ENCODE data around the gene GRXCR2. TPM values are rescaled to one million over a fixed set of nuclear protein-coding genes. Genes with fewer than 3 reads are reported as not detected.

Gene GRXCR2, protein sequence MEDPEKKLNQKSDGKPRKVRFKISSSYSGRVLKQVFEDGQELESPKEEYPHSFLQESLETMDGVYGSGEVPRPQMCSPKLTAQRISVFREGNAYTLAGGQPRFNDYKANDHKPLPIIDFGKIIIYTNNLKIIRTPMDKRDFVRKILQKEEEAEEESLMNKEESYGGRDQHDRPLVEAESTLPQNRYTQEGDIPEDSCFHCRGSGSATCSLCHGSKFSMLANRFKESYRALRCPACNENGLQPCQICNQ
- total RNA-seq, result under 1 TPM in 2 of 8 experiments, not detected in 6; 0.15 to 0.33 TPM

DNA sequence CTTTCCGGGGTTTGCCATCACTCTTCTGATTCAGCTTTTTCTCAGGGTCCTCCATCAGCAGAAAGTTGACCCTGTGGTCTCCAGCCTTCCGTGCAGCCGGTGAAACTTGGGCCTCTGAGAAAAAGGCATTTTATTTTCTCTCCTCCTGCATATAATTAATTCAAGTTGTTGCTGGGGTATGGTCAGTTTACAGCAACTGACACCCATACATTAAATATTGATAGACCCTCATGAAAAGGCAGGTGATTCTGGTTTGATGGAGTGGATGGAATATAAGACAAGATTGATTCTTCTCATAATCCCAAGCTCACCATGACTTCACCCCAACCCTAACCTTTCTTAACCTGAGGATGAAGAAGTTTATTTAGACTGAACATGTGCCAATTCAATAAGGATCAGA lies at the start of gene GRXCR2:
GRXCR2 (minus strand) TSS at position 101 of the 400 bp plus-strand sequence; CDS start at position 55, 46 bp downstream.
- no peak for ATAC-seq (replicated peaks in 6 of 8)
- in situ Hi-C loops (cut with MboI; ENCODE audit: low pct_unique_long_range_greater_than_20kb in 2 of 9, low sequenced_read_pairs in 9 of 9, unreplicated experiment in 9 of 9), result no loop called here
- Histone ChIP-seq H3K4me1 (replicated peaks in 1 of 2) (no peaks in the 10 kb centered on the region), H3K4me3 (no peak within 1 kb of the TSS), H3K27ac (no peak within 1 kb of the TSS)
- WGBS, 10 experiments, result 0 to 93% (median 61%) methylated on average over 2 to 3 of the region's 3 CpGs; no CpG with 5 or more reads in 6 of the 10 experiments

DNA sequence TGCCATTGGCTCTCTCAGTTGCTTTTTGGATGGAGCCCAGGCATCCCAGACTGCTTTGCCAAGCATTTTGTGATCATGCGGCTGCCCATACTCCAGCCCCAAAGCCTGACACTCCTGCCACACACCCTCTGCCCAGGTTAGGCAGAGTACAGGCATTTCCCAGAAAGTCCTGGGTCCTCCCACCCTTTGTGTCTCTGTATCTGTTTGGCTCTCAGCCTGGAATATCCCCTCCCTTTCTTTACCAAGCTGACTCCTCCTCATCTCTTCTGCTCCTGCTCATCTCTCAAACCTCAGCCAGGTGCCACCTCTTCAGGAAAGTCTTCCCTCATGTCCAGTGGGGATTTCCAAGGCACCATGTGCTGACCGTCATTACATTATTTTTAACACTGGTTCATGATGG lies 49.2 kb upstream of the GRXCR2 start:
- Histone ChIP-seq H3K4me3 (no peak overlapping the region), H3K4me1 (replicated peaks in 1 of 2) (peaks cover 3 to 8% of the 10 kb centered on the region in 2 donors), H3K27ac (no peak overlapping the region)
- in situ Hi-C loops (cut with MboI; ENCODE audit: low pct_unique_long_range_greater_than_20kb in 2 of 9, low sequenced_read_pairs in 9 of 9, unreplicated experiment in 9 of 9), result no loop called here
- WGBS, 10 experiments, result 71 to 92% (median 84%) methylated on average over 1 to 2 of the region's 2 CpGs; no CpG with 5 or more reads in 4 of the 10 experiments
- no peak for ATAC-seq (replicated peaks in 6 of 8)

DNA sequence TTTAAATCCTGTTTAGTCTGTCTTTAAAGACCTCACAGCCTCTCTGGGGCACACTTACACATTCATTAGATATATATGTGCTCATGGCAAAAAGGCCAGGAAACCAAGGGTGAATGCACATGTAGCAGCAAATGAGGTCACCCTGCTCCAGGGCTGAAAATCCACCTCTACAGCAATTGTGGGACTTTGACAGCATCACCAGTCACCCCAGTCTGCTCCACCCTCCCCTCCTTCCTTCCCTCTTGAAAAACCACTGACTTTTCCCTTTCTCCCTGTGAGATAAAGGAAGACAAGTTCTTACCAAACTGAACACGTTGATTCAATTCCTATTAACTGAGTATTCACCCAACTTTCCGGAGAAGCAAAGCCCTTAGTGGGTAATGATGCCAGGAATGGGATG lies 48.4 kb upstream of the GRXCR2 start:
- in situ Hi-C loops (cut with MboI; ENCODE audit: low pct_unique_long_range_greater_than_20kb in 2 of 9, low sequenced_read_pairs in 9 of 9, unreplicated experiment in 9 of 9), result no loop called here
- ATAC-seq (replicated peaks in 6 of 8), result no peak
- H3K4me1 ChIP-seq (replicated peaks in 1 of 2), result peaks cover 4 to 13% of the 10 kb centered on the region in 2 donors
- WGBS, 10 experiments, result 0 to 100% (median 83%) methylated on average over 1 to 2 of the region's 2 CpGs; no CpG with 5 or more reads in 3 of the 10 experiments
- H3K27ac ChIP-seq, result no peak overlapping the region
- no peak overlapping the region for H3K4me3 ChIP-seq

DNA sequence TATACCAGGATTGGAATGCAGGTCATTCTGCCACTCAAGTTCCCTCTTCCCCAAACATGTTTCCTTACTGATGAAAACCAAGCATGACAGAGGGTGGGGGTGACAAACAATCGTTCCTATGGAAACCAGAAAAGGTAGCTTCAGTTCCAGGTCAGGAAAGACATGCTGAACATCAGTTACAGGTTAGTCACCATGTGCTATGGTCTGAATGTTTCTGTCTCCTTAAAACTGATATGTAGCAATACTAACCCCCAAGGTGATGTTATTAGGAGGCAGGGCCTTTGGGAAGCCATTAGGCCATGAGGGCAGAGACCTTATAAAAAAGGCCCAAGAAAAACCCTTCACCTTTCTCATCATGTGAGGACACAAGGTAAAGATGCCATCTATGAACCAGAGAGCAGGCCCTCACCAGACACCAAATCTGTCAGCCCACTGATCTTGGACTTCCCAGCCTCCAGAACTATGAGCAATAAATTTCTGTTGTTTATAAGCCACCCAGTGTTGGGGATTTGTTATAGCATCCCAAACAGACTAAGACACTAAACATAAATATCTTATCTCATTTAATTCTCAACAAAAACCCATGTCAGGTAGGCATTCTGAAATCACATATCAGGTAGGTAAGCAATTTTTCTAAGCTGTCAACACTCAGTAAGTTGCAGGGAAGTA lies 47.9 kb upstream of the GRXCR2 start:
- ATAC-seq (replicated peaks in 6 of 8), result no peak
- 67 to 100% (median 86%) methylated on average over 1 of the region's 1 CpG; no CpG with 5 or more reads in 5 of the 10 experiments for WGBS, 10 experiments
- in situ Hi-C loops (cut with MboI; ENCODE audit: low pct_unique_long_range_greater_than_20kb in 2 of 9, low sequenced_read_pairs in 9 of 9, unreplicated experiment in 9 of 9), result no loop called here

DNA sequence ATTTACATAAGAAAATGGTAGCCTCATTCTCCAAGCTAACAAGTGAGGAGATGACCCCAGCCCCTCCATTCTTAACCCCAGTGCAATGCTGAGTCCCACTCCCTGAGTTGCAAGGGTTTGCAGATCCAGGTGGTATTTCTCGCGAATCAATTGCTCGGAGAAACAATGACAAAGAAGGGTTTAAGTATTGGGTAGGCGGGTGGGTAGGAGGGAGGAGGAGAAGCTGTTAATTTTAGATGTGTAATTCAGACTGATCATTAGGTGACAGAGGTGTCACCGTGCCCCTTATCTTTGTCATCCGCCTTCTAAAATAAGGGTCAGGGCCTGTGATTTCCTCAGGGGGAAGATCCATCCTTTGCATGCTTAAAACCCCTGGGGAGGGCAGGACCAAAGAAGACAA lies 46.6 kb upstream of the GRXCR2 start:
- no peak for ATAC-seq (replicated peaks in 6 of 8)
- in situ Hi-C loops (cut with MboI; ENCODE audit: low pct_unique_long_range_greater_than_20kb in 2 of 9, low sequenced_read_pairs in 9 of 9, unreplicated experiment in 9 of 9), result no loop called here
- WGBS, 10 experiments, result 35 to 92% (median 81%) methylated on average over 2 to 5 of the region's 6 CpGs; no CpG with 5 or more reads in 4 of the 10 experiments
- no peak overlapping the region for H3K4me3 ChIP-seq
- peaks cover 7 to 9% of the 10 kb centered on the region in 2 donors for H3K4me1 ChIP-seq (replicated peaks in 1 of 2)
- H3K27ac ChIP-seq, result no peak overlapping the region

More for the DNA sequence above, 47.9 kb upstream of the GRXCR2 start:
- Histone ChIP-seq H3K4me3 (no peak overlapping the region), H3K27ac (no peak overlapping the region), H3K4me1 (replicated peaks in 1 of 2) (peaks cover 9 to 10% of the 10 kb centered on the region in 2 donors)

DNA sequence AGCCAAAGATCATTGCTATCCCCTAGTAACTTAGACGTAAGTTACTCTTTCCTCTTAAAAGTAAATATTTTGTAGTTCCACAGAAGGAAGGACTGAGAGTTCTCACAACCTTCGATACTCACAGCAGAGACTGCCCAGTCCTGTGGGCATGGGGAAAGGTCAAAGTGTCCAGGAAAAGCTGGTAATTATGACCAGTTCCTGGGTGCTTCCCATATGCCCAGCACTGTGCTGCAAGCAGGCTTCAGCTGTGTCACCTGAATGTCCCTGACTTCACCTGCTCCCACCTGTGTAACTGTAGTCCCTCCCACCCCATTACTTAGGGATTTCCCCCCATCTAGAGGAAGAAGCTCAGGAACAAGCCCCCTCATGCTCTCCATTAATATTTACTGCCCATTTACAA lies 45.6 kb upstream of the GRXCR2 start:
- H3K4me3 ChIP-seq, result no peak overlapping the region
- no peak for ATAC-seq (replicated peaks in 6 of 8)
- in situ Hi-C loops (cut with MboI; ENCODE audit: low pct_unique_long_range_greater_than_20kb in 2 of 9, low sequenced_read_pairs in 9 of 9, unreplicated experiment in 9 of 9), result no loop called here
- peaks cover 7 to 9% of the 10 kb centered on the region in 2 donors for H3K4me1 ChIP-seq (replicated peaks in 1 of 2)
- WGBS, 10 experiments, result 50 to 100% (median 100%) methylated on average over 1 to 2 of the region's 2 CpGs; no CpG with 5 or more reads in 4 of the 10 experiments
- H3K27ac ChIP-seq, result no peak overlapping the region

DNA sequence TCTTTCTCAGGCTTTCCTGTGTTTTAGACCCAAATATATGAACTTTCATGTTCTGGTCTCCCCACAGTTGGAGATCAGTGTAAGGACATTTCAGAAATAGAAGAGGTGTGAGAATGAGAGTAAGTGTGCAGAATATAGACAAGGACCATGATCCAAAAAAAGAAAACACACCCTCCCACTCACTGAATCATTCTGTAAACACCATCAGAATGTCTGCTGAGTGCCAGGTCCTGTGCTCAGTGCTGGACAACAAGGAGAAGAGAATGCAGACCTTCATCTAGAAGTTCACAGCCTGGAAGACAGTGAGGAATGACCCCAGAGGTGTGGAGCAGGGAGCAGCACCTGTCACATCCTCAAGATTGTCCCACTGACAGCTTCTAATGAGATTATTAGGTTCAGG lies 44.5 kb upstream of the GRXCR2 start:
- Histone ChIP-seq H3K4me3 (no peak overlapping the region), H3K4me1 (replicated peaks in 1 of 2) (peaks cover 7 to 9% of the 10 kb centered on the region in 2 donors), H3K27ac (no peak overlapping the region)
- in situ Hi-C loops (cut with MboI; ENCODE audit: low pct_unique_long_range_greater_than_20kb in 2 of 9, low sequenced_read_pairs in 9 of 9, unreplicated experiment in 9 of 9), result no loop called here
- ATAC-seq (replicated peaks in 6 of 8), result no peak

DNA sequence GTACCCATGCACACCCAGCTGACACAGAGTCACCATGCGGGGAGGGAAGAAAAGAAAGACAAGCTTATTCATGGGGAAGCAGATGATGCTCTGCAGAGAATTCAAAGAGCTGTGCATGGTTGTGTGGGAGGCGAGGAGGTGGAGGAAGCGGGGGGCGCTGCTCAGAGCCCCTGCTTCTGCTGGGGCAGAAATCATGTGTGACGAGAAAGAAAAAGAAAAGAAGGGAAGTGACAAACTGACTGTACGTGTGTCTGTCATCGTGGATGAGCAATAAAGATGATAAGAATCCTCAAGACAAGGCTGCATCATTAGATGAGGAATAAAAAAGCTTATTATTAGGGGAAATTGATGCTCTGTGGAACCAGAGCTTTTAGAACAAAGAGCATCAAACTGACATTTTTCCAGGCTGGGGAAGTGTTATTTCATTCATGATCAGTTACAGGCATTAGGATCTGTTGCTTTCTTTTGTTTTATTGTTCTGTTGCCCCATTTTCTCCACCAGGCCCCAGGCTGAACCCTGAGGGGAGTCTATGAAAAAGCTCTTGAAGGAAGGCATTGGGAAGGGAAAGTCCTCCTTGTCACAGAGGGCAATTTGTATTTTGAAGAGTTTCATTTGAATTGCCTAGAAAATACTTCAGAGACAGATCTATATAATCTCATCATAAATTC lies 43.3 kb upstream of the GRXCR2 start:
- 20 to 88% (median 80%) methylated on average over 1 to 7 of the region's 7 CpGs; no CpG with 5 or more reads in 1 of the 10 experiments for WGBS, 10 experiments
- Histone ChIP-seq H3K4me3 (no peak overlapping the region), H3K27ac (no peak overlapping the region), H3K4me1 (replicated peaks in 1 of 2) (peaks cover 7 to 9% of the 10 kb centered on the region in 2 donors)
- no peak for ATAC-seq (replicated peaks in 6 of 8)
- in situ Hi-C loops (cut with MboI; ENCODE audit: low pct_unique_long_range_greater_than_20kb in 2 of 9, low sequenced_read_pairs in 9 of 9, unreplicated experiment in 9 of 9), result no loop called here

DNA sequence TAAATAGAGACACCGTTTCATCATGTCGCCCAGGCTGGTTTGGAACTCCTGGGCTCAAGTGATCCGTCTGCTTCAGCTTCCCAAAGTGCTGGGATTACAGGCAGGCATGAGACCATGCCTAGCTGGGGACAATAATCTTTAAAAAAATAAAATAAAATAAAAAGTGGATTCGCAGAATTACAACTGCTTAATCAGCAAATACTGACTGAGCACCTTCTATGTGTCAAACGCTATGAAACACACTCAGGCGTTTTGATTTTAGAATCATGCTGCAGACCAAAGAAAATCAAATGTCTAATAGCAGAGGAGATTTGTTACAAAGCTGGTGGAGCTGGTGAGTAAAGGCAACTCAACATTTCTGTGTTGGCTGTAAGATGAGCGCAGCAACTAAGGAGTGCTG lies 40.9 kb upstream of the GRXCR2 start:
- WGBS, 10 experiments, result 77 to 97% (median 88%) methylated on average over 3 to 7 of the region's 7 CpGs
- no peak overlapping the region for H3K27ac ChIP-seq
- peaks cover 5 to 6% of the 10 kb centered on the region in 2 donors for H3K4me1 ChIP-seq (replicated peaks in 1 of 2)
- H3K4me3 ChIP-seq, result no peak overlapping the region
- no peak for ATAC-seq (replicated peaks in 6 of 8)
- in situ Hi-C loops (cut with MboI; ENCODE audit: low pct_unique_long_range_greater_than_20kb in 2 of 9, low sequenced_read_pairs in 9 of 9, unreplicated experiment in 9 of 9), result no loop called here

DNA sequence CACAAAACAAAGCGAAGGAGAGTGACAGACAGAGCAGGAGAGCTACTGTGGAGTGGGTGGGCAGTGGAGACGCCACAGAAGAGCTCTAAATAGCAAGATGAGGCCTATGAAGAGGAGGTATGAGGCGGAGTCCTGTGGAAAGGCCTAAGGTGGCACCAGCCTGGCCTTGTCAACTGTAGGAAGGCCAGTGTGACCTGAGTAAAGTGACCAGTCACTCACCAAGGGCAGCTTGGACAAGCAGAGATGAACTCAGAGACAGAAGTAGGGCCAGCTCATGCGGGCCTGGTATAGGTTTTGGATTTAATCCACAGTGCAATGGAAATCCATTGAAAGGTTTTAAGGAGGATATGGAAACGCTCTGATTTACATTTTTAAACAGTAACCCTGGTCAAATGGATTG lies 39.8 kb upstream of the GRXCR2 start:
- no peak for ATAC-seq (replicated peaks in 6 of 8)
- in situ Hi-C loops (cut with MboI; ENCODE audit: low pct_unique_long_range_greater_than_20kb in 2 of 9, low sequenced_read_pairs in 9 of 9, unreplicated experiment in 9 of 9), result no loop called here

DNA sequence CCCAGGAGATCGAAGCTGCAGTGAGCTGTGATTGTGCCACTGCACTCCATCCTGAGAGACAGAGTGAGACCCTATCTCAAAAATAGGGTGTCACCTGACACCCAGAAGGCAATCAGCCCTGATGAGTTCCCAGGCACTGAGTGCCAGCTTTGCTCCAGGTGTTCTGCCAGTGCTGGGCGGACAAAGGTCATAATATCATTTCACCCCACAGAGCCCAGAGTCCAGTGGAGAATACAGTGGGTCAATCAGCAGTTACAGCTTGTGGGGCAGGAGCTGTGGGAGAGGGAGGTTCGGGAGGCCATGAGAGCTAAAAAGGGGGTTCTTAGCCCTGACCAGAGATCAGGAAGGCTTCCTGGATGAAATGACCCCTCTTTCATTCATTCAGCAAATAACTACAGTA lies 39.2 kb upstream of the GRXCR2 start:
- Histone ChIP-seq H3K27ac (no peak overlapping the region), H3K4me3 (no peak overlapping the region), H3K4me1 (replicated peaks in 1 of 2) (peaks cover 5 to 6% of the 10 kb centered on the region in 2 donors)
- WGBS, 10 experiments, result 43 to 100% (median 60%) methylated on average over 1 to 2 of the region's 3 CpGs; no CpG with 5 or more reads in 7 of the 10 experiments
- ATAC-seq (replicated peaks in 6 of 8), result no peak
- in situ Hi-C loops (cut with MboI; ENCODE audit: low pct_unique_long_range_greater_than_20kb in 2 of 9, low sequenced_read_pairs in 9 of 9, unreplicated experiment in 9 of 9), result no loop called here

More for the DNA sequence above, 39.8 kb upstream of the GRXCR2 start:
- H3K4me3 ChIP-seq, result no peak overlapping the region
- 44 to 100% (median 83%) methylated on average over 1 to 4 of the region's 5 CpGs; no CpG with 5 or more reads in 1 of the 10 experiments for WGBS, 10 experiments
- H3K4me1 ChIP-seq (replicated peaks in 1 of 2), result peaks cover 5 to 6% of the 10 kb centered on the region in 2 donors
- no peak overlapping the region for H3K27ac ChIP-seq

DNA sequence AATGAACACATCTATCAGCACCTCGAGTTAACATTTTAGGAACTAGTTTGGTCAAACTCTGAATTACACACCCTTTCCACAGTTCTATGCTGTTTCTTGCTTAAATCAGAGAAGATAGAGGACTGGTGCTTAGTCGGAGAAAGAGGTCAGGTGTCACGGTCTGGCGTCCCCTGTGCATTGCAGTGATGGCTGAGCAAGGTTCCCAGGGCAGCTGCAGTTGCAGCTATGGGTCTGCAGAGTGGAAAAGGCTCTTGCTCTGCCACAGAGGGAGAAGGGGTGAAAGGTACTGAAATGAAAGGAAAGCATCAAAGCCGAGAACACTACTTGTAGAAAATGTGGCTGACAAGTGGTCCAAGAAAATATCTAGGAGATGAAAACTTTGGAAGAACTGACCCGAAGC lies 38.4 kb upstream of the GRXCR2 start:
- no peak for ATAC-seq (replicated peaks in 6 of 8)
- in situ Hi-C loops (cut with MboI; ENCODE audit: low pct_unique_long_range_greater_than_20kb in 2 of 9, low sequenced_read_pairs in 9 of 9, unreplicated experiment in 9 of 9), result no loop called here
- Histone ChIP-seq H3K27ac (no peak overlapping the region), H3K4me3 (no peak overlapping the region), H3K4me1 (replicated peaks in 1 of 2) (peaks cover 0 to 5% of the 10 kb centered on the region in 2 donors)
- 33 to 100% (median 78%) methylated on average over 1 to 6 of the region's 6 CpGs; no CpG with 5 or more reads in 1 of the 10 experiments for WGBS, 10 experiments

All from motor neuron (in vitro differentiated cells).